Right renal cortex interstitium (tissue), 3 donors: ENCODE measurements around the gene MX2. TPM values are rescaled to one million over a fixed set of nuclear protein-coding genes. Genes with fewer than 3 reads are reported as not detected.

ENCODE experiments used
- DNase-seq, 3 donors: peaks; one replicate each; pipeline ENCODE4 v3.0.0-alpha.2; 2013; ENCODE audit warnings: low read depth in 3 of 3, low spot score in 2 of 3
- polyA plus RNA-seq, 3 donors: library from polyadenylated mRNA; unstranded; fragments of 120-200 nt; gene quantifications; one replicate each; pipeline ENCODE4 v1.2.1, GENCODE V29; 2013; ENCODE audit not compliant: insufficient read length in 3 of 3

Gene MX2
- polyA plus RNA-seq, 3 donors: 0.80 to 1.6 (median 0.87) TPM

- no peak for DNase-seq
Measured at GRCh38 chr21:41363370-41364270, 1.8 kb downstream of the MX2 start.

GRCh38 chr21:41364308-41364707, 2.5 kb downstream of the MX2 start:
- no peak for DNase-seq

DNA sequence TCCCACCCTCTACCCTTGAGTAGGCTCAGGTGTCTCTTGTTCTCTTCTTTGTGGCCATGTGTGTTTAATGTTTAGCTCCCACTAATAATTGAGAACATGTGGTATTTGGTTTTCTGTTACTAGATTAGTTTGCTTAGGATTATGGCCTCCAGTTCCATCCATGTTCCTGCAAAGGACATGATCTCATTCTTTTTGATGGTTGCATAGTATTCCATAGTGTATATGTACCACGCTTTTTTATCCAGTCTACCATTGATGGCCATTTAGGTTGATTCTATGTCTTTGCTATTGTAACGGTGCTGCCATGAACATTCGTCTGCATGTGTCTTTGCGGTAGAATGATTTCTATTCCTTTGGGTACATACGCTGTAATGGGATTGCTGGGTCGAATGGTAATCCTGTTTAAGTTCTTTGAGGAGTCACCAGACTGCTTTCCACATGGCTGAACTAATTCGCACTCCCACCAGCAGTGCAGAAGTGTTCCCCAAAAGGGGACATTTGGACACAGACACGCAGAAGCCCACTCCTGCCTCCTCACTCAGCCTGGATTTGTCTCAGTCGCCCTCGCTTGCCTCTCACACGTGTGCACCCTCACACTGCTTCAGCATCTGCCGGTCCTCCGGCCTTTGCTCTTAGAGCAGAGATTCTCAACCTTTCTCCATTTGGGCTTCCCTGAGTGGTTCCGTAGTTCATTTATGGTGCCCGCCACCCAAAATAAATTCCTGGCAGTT, 3.7 kb downstream of the MX2 start:
- no peak for DNase-seq

DNA sequence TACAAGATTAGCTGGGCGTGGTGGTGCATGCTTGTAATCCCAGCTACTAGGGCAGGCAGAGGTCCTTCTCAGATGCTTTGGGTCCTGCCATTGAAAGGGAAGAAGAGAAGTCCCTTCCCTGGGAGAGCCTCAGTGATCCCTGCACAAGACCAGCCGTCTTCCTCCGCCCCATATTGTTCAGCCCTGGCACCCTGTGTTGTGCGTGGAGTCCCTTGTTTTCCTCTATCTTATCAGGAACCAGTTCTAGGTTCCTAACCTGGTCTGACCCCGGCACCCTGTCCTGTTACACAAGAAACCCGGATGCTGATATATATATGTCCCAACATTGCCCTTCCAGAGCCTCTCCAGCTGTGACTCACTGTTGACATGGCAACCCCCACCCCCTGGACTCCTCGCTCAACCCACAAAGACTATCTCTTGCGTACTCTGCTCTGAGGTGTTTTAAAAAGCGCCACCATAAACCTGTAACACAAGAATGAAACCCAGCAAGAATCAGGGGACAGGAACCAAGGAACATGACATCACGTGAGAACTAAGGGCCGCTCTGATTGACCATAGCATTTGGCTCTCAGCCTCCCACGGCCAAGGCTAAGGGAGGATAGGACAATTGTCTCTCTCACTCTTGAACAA, 4.8 kb downstream of the MX2 start:
- DNase-seq: no peak

GRCh38 chr21:41367301-41367944, 5.6 kb downstream of the MX2 start:
- DNase-seq: no peak

DNA sequence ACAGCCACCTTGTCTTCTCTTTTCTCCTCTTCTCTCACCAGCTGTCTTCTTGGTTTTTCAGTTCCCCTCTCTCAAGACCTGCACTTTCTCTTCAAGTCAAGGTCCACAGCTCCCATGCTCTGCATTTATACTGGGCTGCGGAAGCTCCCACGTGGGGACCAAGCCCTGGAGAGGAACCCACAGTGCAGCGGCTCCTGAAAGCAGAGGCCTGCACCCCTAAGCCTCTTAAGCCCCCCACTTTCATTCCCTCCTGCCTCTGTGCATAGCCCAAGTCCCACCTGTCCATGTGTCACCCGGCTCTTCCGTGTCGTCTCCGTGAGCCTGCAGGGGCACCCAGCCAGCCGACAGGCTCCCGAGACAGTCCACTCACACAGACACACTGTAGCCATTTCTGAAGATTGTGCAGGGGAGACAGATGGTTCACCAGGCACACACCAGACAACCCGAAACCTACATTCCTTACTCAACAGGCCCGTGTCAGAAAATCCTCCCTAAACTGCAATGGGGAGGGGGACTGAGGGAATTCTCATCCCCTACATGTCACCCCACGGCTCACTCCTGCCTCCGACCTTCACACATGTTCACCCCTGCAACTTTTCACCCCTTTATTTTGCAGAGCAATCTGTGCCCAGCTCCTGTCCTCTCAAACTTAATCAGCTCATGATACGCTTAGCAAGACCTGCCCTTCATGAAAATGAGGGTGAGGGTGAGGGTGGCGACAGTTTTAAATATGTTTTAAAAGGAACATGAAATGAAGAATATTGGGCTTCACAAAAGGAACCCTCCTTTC, 6.3 kb downstream of the MX2 start:
- no peak for DNase-seq

DNA sequence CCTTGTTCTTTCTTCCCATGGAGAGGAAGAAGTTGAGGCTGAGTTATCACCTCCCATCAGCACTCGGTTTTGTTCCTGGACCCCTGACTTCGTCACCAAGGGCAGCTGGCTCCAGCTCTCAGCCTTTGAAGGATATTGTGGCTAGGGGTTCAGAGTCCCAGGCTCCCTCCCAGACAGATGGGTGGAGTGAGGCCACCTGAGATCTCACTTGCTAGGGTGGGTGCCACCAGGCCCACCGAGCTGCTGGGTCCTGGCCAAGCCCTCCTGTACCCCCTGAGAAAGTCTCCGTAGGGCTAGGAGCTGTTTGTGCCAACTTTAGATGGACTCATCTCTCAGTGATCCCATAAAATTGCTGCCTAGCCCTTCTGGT, 6.9 kb downstream of the MX2 start:
- no peak for DNase-seq

GRCh38 chr21:41369105-41369919, 7.5 kb downstream of the MX2 start:
- no peak for DNase-seq

- DNase-seq: no peak
Measured at GRCh38 chr21:41369920-41370839, 8.4 kb downstream of the MX2 start.

- no peak for DNase-seq
Measured at GRCh38 chr21:41370840-41371684, 9.2 kb downstream of the MX2 start.

DNA sequence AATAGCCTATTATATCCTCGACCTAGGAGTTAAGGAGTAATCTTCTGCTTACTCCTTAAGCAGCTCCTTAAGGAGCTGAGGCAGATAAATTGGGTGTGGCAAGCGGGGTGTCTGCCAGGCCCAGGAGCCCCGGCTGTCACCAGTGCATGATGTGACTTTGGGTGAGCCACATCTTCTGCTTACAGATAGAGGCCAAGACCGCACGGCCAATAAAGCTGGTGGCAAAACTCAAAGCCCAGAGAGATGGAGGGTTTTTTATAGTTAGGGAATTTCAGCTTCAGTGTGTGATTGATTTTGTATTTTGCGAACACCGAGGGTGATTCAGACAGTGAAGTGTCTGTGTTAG, 9.8 kb downstream of the MX2 start:
- no peak for DNase-seq

DNA sequence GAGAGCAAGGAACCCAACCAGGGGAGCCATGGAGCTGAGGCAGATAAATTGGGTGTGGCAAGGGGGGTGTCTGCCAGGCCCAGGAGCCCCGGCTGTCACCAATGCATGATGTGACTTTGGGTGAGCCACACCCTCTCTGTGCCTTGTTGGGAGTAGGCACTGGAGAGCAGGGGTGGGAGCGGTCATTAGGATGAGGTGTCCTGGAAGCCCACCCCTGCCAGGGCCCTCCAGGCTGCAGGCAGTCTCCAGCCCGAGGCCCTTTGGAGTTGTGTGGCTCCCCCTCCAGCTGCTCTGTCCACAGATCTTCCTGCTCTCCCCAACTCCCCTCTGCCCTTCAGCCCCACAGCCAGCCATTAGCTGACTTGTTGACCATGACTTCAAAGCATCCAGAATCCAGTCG, 11.4 kb downstream of the MX2 start:
- DNase-seq: no peak

- DNase-seq: no peak
Measured at GRCh38 chr21:41373763-41374162, 11.9 kb downstream of the MX2 start.

DNA sequence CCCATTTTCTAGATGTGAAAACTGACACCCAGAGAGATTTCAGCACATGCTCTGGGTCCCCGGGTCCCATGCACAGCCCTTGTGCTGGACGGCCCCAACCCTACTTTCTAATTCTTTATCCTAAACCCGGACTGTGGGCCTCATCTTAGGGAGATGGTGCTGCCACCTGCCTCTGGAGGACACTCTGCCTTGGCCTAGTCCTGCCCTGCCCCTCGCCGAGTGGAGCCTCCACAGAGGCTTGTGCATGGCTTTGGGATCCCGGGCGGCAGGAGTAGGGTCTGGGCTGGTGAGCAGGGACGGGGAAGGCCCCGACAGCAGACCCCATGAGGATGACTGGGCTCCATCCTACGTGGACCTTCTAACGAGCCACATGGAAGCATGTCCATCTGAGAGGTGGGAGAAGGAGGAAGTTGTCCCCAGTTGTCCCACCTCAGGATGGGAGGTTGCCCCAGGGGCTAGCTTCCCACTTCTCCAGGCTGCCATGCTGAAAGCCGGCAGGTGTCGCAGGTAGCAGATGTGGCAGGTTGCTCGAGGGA, 12.4 kb downstream of the MX2 start:
- no peak for DNase-seq

GRCh38 chr21:41374867-41375533, 13.2 kb downstream of the MX2 start:
- DNase-seq: no peak

DNA sequence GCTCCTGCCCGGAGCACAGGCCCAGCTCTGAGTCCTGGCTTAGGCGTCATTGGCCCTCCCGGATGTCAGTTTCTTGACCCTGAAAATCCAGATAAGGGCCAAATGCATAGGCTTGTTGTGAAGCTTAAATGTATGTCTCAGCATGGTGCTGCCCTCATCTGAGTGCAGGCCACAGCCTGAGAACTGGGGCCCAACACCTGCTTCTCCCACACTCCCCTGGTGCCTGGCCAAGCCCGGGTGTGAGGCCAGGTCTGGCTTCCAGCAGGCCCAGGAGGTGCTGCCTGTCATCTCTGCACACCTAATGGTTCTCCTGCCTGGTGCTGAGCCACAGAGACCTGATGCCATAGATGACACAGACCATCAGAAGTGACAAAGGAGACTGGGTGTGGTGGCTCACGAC, 14.0 kb downstream of the MX2 start:
- DNase-seq: no peak

GRCh38 chr21:41377715-41378114, 15.9 kb downstream of the MX2 start:
- DNase-seq: no peak
